NCI-H187 (cell line): ENCODE measurements around the gene CMSS1.

ENCODE experiments used
- DNase-seq, 2 experiments: peaks; one replicate each; lab custom pipeline; 2025; lab: John Stamatoyannopoulos, UW

Gene CMSS1

DNA sequence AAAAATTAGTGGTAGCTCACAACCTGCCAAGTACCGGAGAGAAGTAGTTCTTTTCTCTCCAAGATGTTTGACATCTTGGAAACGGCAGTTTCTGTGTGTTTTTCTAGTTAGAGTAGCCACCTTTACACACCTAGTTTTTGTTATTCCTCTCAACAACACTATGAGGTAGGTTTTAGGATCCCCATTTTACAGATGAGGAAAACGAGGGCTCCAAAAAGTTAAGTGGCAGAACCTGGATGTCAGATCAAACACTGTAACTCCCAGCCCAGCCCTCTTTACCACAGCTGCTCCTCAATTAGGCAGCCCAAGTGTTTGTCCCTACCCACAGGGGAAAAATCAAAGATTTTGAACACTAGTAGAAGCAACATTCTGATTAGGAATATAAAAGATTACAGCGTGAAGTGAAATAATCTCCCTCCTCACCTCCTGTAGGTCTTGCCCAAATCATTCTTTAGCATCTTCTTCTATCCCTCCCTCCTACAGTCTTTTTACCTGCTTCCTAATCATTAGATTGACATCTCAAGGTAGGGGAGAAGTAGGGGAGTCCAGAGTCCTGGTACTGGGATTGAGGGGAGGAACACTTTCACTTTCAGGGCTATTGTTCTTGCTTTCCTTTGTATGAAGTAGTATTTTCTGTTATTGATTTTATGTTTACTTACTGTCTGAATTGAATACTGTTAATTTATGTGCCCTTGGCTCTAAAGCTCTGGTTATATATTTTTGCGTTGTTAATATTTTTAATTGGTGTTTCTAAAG is 142.6 kb downstream of the CMSS1 start:
- DNase-seq: no peak

GRCh38 chr3:99960941-99961340 is 143.3 kb downstream of the CMSS1 start:
- no peak for DNase-seq

DNA sequence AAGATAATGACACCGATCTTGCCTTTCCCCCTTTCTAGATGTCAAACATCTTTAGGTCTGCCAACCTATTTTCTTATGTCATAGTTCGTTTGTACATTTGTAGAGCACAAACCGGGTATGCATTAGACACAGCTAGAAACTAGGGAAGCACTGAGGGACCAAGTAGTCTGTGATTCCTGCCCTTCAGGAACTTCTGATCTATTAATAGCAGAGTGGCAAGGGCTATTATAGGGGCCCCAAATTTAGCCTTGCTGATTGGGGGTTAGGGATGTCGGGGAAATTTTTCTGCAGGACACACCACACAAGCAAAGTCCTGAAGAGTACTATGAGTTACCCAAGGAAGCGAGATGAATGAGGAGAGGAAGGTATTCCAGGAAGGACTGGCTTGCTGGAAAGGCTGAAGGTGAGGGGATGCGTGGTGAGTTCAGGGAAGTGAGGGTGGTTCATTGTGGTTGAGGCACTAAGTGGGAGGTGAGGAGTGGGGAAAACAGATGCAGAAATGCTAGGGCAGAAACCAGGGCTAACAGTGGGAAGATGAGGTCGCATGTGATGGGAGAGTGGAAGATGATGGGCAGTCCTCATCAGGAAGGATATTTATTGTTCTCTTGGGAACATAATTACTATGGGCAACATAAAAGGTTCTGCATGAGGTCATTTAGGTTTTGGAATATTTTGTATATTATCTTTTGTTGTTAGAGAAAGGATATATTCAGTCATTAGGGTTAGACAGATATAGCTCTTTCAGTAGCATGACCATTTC is 144.3 kb downstream of the CMSS1 start:
- no peak for DNase-seq

GRCh38 chr3:99962703-99963102 is 145.0 kb downstream of the CMSS1 start:
- DNase-seq: no peak

DNA sequence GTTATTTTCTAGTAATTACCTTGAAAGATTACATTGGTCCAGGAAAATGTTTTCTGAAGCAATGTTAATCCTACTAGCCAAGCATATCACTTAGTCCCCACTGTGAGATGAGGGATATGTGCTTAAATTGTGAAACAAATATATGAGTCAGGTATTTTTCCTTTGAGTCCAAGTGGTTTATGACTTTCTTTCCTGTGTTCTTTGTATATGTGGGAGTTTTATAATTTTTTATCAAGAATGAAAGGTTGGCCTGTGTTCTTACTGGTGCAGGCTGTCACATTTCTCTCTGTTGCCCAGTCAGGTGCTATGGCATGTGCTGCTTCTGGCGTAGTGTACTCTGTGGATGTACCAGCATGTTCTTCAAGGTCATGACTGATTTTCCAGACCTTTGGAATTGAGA is 147.4 kb downstream of the CMSS1 start:
- no peak for DNase-seq

- no peak for DNase-seq
Measured at GRCh38 chr3:99965681-99966408, 148.2 kb downstream of the CMSS1 start.

- no peak for DNase-seq
Measured at GRCh38 chr3:99966662-99967416, 149.2 kb downstream of the CMSS1 start.

GRCh38 chr3:99967796-99968195 is 150.1 kb downstream of the CMSS1 start:
- no peak for DNase-seq

DNA sequence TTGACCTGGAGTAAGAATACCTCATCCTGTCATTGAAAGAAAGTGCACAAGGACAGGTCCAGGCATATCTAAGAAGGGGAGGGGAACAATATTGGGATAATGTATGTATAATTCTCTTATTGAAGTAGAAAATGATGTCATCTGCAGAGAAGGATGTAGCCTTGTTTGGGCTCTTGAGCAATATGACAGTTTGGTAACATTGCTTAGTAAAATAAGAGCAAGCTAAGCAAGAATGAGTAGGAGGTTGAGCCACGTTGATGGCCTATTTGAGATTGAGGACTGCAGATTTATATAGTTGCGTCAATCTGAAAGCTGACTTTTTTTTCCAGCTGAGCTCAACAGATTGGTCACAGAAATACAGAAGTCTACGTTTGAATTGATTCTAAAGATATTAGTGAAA is 151.5 kb downstream of the CMSS1 start:
- no peak for DNase-seq

DNA sequence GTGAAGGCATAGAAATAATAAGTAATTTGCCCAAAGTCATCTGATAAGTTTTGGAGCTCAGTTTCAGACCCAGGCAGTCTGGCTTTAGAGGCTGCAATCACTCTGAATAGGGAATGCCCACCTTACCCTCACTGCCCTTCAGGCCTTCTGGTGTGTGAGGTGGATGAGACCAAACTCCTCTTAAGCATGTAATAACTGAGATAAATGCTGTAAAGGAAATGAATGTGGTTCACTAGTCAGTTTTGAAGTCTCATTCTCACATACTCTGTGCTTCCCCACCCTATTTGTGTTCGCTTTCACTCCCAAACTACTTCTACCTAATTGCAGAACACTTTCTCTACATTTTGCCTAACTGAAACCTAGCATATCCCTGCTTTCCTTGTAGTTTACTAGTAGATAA is 152.5 kb downstream of the CMSS1 start:
- no peak for DNase-seq

- DNase-seq: no peak
Measured at GRCh38 chr3:99971761-99972160, 154.1 kb downstream of the CMSS1 start.

DNA sequence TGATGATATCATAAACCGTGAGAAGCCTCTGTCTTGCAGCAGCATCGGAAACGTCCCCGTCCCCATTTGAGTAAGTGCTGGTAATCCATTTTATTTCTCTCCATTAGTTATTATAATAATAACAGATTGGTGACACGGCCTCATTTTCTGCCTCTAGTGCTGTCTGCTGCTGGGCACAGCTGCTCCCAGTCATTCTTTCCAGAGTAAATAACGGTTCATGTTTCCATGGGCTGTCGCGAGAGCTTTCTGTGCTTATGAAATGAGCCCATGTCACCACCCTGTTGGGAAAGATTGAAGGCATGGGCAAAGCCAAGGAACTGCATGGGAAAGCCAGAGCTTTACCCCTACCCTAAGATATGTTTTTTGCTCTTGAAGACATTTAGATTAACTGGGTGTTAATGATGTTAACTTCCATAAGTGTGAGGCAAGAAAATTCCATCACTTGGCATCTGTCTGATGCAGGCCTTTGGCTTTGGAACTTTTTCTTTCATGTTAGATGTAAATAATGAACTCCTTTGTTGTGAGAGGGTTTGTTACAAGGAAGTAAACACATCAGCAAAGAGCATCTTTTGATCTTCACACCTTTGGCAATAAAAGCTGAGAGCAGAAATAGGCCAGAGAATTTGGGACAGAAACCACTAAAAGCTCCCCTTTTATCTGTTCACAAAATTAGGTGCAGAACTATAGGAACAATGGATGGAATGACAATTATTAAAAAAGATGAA is 154.9 kb downstream of the CMSS1 start:
- DNase-seq: no peak

DNA sequence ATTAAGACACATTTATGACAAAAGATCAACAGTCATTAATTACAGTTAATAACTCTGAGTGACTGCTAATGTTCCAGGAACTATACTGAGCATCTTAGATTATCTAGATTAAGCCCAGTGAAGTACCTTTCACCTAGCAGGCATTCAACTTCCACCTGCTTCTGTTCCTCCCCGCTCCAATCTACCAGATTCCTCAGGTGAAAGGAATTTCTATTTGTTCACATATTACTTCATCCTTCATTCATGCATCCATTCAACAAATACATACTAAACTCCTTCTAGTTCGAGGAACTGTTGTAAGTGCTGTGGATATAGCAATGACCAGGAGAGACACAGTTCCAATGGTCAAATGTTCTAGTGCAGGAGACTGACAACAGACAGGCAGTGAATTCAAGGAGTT is 157.3 kb downstream of the CMSS1 start:
- DNase-seq: no peak

DNA sequence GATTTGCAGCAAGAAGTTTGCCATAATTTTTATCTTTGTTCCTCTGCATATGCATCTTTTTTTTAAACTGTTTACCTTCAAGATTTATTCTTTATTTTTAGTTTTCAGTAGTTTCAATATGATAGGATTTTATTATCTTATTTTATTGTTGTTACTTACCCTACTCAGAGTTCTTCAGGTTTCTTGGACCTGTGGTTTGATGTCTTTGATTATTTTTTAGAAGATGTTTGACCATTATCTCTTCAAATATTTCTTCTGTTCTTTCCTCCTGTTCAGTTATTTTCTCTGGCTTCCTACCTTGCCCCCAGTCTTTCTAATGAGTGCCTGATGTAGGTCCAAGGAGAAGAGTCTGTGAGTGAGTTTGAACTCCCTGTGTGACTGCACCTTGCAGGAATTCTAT is 158.9 kb downstream of the CMSS1 start:
- DNase-seq: no peak

DNA sequence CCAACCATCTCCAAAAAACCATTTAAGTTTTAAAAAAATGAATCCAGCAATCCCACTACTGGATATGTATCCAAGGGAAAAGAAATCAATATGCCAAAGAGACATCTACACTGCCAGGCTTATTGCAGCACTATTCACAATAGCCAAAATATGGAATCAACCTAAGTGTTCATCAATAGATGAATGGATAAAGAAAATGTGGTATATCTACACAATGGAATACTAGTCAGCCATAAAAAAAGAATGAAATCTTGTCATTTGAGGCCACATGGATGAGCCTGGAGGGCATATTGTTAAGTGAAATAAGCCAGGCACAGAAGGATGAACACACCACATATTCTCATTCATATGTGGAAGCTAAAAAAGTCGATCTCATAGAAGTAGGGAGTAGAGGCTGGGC is 160.6 kb downstream of the CMSS1 start:
- no peak for DNase-seq

DNA sequence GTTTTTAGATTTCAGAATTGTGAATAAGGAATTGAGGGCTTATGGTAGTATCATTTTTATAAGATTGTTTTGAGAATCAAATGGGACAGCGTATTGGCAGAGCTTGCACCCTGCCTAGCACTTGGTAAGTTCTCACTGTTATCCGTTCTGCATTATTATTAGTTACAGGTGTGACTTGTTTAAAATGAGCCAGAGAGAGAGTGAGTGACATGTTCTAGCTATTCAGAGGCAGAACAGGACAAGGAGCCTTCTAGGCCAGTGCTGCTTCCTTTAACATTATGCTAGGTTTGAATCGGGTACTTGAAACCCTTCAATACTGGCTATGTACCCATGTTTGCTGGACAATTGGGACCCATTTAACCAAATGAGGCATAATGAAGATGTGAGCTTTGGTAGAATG is 162.9 kb downstream of the CMSS1 start:
- no peak for DNase-seq

DNA sequence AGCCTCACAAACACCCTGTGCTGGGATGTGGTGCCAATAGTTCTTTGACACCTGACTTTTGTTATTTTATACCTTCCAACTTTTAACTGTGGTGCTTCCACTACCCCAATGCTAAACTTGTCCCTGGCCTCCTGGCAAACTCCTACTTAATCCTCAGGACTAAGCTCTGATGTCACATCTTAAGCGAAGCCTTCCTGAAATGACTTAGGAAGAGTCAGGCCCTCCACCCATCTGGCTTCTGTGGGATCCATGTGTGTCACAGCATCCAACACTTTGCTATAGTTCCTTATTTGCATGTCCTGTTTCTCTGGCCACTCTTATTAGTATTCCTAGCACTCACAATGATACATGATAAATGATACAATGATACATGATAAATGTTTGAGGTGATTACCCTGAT is 163.5 kb downstream of the CMSS1 start:
- no peak for DNase-seq

- no peak for DNase-seq
Measured at GRCh38 chr3:99982650-99983049, 165.0 kb downstream of the CMSS1 start.

- no peak for DNase-seq
Measured at GRCh38 chr3:99984139-99984538, 166.5 kb downstream of the CMSS1 start.

DNA sequence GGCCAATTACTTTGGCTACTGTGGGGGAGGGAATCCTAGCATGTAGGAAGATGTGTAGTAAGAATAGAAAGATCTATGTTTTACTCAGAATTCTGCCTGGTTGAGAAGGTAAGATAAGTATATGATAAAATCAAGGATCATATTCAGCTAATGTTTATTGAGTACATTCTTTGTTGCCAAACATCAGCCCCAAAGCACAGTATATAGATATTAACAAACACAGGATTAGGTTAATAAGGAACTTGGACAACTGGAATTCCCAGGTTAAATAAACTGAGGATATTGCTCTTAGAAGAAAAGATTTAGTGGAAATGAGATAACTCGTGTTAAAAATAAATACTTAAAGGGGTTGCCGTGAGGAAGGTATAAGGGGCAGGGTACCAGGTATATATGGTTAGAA is 167.0 kb downstream of the CMSS1 start:
- no peak for DNase-seq

DNA sequence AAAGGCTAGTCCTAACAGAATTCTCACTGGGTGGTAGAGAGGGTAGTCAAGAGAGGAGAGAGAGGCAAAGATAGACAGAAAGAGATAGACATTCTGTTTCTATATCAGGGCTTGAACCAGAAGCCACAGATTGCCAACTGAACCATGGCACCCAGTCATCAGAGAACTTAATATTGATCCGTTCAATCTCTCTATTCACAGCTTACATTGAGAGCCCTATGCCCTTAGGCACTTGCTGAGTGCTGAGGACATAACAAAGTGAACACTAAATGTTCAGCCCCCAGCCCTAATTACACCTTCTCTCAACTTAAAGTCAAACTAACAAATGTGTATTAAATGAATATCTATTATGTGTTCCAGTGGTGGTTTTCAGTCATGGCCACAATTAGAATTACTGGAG is 172.5 kb downstream of the CMSS1 start:
- no peak for DNase-seq

DNA sequence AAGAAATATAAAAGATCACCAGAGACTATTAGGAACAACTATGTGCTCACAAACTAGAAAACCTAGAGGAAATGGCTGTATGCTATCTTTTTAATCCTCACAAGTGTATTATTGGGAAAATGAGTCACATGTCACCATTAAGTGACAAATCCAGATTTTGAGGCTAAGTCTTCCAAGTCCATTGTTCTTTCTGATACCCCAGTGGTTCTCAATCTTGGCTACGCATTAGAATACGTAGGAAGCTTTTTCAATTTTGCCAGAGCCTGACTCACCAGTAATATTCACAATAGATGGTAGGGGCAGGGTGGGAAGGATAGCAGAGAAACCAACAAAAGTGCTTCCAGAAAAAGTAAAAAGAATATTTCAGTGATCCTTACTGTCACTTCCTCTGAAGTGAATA is 179.6 kb downstream of the CMSS1 start:
- no peak for DNase-seq
